ENCODE data around the gene CSRP1.

CSRP1 gene

GRCh38 chr1:201471772-201472171, 35.2 kb downstream of the CSRP1 start:
- no peak for DNase-seq (ENCODE audit: low read depth, low spot score)
- in situ Hi-C loops (cut with HindIII; ENCODE audit: low sequenced_read_pairs): no loop called here
- H3K4me3 ChIP-seq (ENCODE audit: low read depth, low read length): no peak overlapping the region
- no peak for TF ChIP-seq CTCF (IDR thresholded peaks at IDR 0.05; ENCODE audit: low read depth, low read length)

GRCh38 chr1:201470581-201470980, 36.3 kb downstream of the CSRP1 start:
- in situ Hi-C loops (cut with HindIII; ENCODE audit: low sequenced_read_pairs): no loop called here
- no peak for TF ChIP-seq CTCF (IDR thresholded peaks at IDR 0.05; ENCODE audit: low read depth, low read length)
- no peak overlapping the region for H3K4me3 ChIP-seq (ENCODE audit: low read depth, low read length)

DNA sequence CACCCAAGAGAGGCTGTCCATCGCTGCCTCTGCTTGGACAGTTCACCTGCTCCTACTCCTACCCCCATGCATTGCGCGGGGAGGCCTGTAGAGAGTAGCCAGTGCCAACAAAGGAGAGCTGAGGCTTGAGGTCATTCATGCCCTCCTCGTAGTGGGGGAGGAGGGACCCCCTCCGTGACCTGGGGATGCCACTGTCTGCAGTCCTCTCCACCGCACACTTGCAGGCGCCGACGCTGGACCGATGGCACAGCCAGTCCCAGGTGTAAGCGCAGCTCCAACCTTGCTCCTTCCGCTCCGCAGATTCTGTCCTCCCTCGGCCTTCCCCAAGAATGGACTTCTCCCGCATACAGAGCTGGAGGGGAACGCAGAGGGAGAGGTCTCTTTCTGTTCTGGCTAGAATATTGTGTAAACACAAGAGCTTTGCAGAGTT, 37.3 kb downstream of the CSRP1 start:
- DNase-seq (ENCODE audit: low read depth, low spot score): no peak
- peak overlapping the region; percentile 74 for H3K4me3 ChIP-seq (ENCODE audit: low read depth, low read length)
- in situ Hi-C loops (cut with HindIII; ENCODE audit: low sequenced_read_pairs): no loop called here
- TF ChIP-seq CTCF (IDR thresholded peaks at IDR 0.05; ENCODE audit: low read depth, low read length): no peak

More at GRCh38 chr1:201470581-201470980, 36.3 kb downstream of the CSRP1 start:
- no peak for DNase-seq (ENCODE audit: low read depth, low spot score)

DNA sequence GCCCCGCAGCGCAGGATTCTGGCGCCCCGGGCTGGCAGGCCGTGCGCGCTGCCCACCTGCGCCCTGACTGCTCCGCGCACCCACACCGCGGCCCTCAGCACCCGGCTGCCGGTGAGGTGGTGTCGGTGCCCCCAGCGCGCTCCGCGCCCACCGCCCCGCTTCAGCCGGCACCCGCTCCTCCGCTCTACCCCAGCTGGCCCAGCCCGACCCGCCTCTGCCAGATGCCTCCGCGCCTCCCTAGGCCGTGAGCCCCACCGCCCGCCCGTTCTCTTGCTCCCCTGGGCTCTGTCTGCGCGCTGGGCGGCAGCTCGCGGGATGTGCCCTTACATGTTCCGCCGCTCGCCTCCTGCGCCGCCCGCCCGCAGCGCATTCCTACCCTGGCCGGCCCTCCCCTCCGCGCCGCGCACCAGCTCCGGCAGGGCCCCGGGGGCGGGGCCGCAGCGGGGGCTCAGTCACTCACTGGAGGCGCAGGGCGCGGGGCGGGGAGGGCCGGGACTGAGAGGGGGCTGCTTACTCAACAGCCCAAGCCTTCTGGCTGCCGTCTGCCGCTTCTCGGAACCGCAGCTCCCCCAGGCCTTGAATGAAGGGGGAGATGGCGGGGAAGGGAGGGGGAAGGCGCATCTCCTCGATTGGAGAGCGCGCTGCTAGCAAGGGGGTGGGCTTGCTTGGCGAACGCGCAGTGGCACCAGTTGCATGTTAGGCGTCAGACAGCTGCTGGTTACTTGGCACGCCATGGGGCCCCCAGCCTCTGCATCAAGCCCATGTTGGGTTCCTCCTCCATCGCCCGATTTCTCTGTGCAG, 37.9 kb downstream of the CSRP1 start, which contains the start of gene PHLDA3:
Gene PHLDA3 (minus strand): TSS at position 345 of the 801 bp plus-strand sequence. CDS start 402 bp downstream, outside the sequence.
- in situ Hi-C loops (cut with HindIII; ENCODE audit: low sequenced_read_pairs): no loop called here
- DNase-seq (ENCODE audit: low read depth, low spot score): peak; percentile 96

DNA sequence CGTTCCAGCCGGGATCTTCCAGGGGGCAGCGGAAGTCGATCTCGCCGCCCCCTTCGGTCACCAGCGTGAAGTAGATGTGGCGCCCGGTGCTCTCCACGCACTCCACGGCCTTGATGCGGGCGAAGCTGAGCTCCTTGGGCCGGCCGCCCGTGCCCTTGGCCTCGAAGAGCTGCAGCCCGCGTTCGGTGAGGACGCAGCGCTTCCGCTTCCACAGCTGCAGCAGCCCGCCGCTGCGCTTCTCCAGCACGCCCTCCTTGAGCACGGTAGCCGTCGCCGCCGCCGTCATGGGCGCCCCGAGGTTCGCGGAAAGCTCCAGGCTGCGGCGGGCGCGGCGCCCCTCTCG, 38.5 kb downstream of the CSRP1 start:
- in situ Hi-C loops (cut with HindIII; ENCODE audit: low sequenced_read_pairs): no loop called here
- no peak for DNase-seq (ENCODE audit: low read depth, low spot score)
- TF ChIP-seq CTCF (IDR thresholded peaks at IDR 0.05; ENCODE audit: low read depth, low read length): no peak
- H3K4me3 ChIP-seq (ENCODE audit: low read depth, low read length): peak overlapping the region; percentile 74

More for the DNA sequence above, 37.9 kb downstream of the CSRP1 start, which contains the start of gene PHLDA3:
- peak within 1 kb of the TSS; percentile 74 for H3K4me3 ChIP-seq (ENCODE audit: low read depth, low read length)
- TF ChIP-seq CTCF (IDR thresholded peaks at IDR 0.05; ENCODE audit: low read depth, low read length): no peak

DNA sequence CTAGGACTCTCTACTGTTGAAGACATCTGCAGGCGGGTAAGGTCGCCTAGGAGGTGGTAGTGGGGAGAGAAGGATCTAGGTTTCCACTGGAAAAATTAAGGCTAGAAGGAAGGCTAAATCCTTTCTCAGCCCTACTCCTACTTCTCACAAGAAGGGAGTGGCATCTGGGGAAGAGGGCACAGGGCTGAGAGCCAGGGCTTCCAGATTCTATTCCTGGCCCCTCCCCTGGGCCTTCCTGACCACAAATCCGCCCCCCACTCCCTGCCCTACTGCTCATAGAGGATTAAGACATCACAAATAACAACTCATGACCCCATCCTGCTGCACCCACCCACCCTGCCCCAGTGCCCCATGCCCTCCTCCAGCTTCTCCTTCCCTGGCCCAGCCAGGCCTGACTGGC, 40.4 kb downstream of the CSRP1 start:
- in situ Hi-C loops (cut with HindIII; ENCODE audit: low sequenced_read_pairs): no loop called here
- TF ChIP-seq CTCF (IDR thresholded peaks at IDR 0.05; ENCODE audit: low read depth, low read length): no peak
- peak overlapping the region; percentile 74 for H3K4me3 ChIP-seq (ENCODE audit: low read depth, low read length)
- DNase-seq (ENCODE audit: low read depth, low spot score): no peak
